ENCODE data around the gene PCDH12. TPM values are rescaled to one million over a fixed set of nuclear protein-coding genes. Genes with fewer than 3 reads are reported as not detected.

The PCDH12 gene
- total RNA-seq, 1 donor from 2014 or later: not detected

DNA sequence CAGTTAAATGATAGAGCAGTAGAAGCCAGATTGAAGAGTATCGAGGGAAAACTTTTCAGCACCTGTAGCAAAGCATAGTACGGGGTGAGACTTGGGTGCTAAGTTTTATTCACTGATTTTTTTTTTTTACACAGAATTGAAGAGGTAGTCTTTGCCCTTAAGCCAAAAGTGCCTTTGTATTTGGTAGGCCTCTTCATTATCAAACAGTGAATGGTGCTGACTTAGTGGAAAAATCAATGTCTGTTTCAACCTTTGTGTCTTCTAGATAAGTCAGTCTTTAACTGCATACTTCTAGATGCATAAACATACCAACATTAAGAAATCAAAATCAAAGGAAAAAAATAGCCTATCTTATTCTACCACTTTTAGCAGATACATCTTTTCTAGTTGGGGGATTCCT lies 24.6 kb upstream of the PCDH12 start:
- no peak for TF ChIP-seq EZH2phosphoT487 (IDR thresholded peaks at IDR 0.05)
- TF ChIP-seq, protein P1, sequence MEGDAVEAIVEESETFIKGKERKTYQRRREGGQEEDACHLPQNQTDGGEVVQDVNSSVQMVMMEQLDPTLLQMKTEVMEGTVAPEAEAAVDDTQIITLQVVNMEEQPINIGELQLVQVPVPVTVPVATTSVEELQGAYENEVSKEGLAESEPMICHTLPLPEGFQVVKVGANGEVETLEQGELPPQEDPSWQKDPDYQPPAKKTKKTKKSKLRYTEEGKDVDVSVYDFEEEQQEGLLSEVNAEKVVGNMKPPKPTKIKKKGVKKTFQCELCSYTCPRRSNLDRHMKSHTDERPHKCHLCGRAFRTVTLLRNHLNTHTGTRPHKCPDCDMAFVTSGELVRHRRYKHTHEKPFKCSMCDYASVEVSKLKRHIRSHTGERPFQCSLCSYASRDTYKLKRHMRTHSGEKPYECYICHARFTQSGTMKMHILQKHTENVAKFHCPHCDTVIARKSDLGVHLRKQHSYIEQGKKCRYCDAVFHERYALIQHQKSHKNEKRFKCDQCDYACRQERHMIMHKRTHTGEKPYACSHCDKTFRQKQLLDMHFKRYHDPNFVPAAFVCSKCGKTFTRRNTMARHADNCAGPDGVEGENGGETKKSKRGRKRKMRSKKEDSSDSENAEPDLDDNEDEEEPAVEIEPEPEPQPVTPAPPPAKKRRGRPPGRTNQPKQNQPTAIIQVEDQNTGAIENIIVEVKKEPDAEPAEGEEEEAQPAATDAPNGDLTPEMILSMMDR (IDR thresholded peaks at IDR 0.05): no peak
- no peak for TF ChIP-seq EZH2 (IDR thresholded peaks at IDR 0.05)
- Histone ChIP-seq H4K20me1 (ENCODE audit: low read depth) (no peaks in the 10 kb centered on the region), H3K27me3 (no peaks in the 10 kb centered on the region), H2AFZ (replicated peaks) (no peak overlapping the region), H3K9me3 (ENCODE audit: low read depth) (no peaks in the 10 kb centered on the region), H3K4me3 (no peak overlapping the region), H3F3A (ENCODE audit: low read depth) (no peaks in the 10 kb centered on the region), H3K4me2 (no peak overlapping the region), H3K36me3 (peaks cover 10% of the 10 kb centered on the region), H3K4me1 (no peaks in the 10 kb centered on the region), H3K27ac (no peak overlapping the region), H3K9ac (no peak overlapping the region), H3K79me2 (ENCODE audit: low read depth) (no peaks in the 10 kb centered on the region)
- Mint-ChIP-seq H3K4me3 (no peak overlapping the region), H3K4me1 (no peaks in the 10 kb centered on the region), H3K9me3 (no peaks in the 10 kb centered on the region), H3K36me3 (peaks cover 24% of the 10 kb centered on the region), H3K27me3 (ENCODE audit: insufficient read depth, low read depth) (no peaks in the 10 kb centered on the region), H3K27ac (no peak overlapping the region)
- no peak for DNase-seq (ENCODE audit: low spot score)

DNA sequence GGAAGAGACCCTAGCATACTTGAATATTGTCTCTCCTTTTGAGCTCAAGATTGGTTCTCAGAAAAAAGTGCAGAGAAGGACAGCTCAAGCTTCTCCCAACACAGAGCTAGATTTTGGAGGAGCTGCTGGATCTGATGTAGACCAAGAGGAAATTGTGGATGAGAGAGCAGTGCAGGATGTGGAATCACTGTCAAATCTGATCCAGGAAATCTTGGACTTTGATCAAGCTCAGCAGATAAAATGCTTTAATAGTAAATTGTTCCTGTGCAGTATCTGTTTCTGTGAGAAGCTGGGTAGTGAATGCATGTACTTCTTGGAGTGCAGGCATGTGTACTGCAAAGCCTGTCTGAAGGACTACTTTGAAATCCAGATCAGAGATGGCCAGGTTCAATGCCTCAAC lies 20.4 kb upstream of the PCDH12 start:
- Histone ChIP-seq H2AFZ (replicated peaks) (no peak overlapping the region), H4K20me1 (ENCODE audit: low read depth) (no peaks in the 10 kb centered on the region), H3K27me3 (no peaks in the 10 kb centered on the region), H3F3A (ENCODE audit: low read depth) (no peaks in the 10 kb centered on the region), H3K4me3 (no peak overlapping the region), H3K4me1 (no peaks in the 10 kb centered on the region), H3K27ac (no peak overlapping the region), H3K79me2 (ENCODE audit: low read depth) (no peaks in the 10 kb centered on the region), H3K4me2 (no peak overlapping the region), H3K36me3 (peaks cover 5% of the 10 kb centered on the region), H3K9me3 (ENCODE audit: low read depth) (no peaks in the 10 kb centered on the region), H3K9ac (no peak overlapping the region)
- Mint-ChIP-seq H3K9me3 (no peaks in the 10 kb centered on the region), H3K27me3 (ENCODE audit: insufficient read depth, low read depth) (no peaks in the 10 kb centered on the region), H3K36me3 (peaks cover 22% of the 10 kb centered on the region), H3K27ac (no peak overlapping the region), H3K4me3 (no peak overlapping the region), H3K4me1 (no peaks in the 10 kb centered on the region)
- no peak for DNase-seq (ENCODE audit: low spot score)
- TF ChIP-seq EZH2 (IDR thresholded peaks at IDR 0.05) (no peak), EZH2phosphoT487 (IDR thresholded peaks at IDR 0.05) (no peak)
- TF ChIP-seq, protein P1 (IDR thresholded peaks at IDR 0.05): no peak

DNA sequence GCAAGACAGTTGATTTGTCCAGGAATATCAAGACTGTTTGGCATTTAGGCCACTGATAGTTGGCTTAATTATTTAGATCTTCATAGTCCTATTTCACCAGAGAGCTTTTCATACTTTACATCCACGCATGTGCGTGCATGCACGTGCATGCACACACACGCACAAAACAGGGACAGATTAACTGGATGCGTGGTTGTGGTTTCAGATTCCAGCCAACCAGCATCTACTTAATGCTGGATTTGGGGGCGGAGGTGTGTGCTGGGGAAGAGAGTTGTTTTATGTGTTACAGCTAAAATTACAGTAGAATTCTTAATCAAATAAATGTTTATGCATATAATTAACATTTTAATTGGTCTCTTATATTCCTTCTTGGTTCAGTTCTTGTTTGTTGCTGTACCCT lies 18.2 kb upstream of the PCDH12 start:
- no peak for TF ChIP-seq EZH2phosphoT487 (IDR thresholded peaks at IDR 0.05)
- TF ChIP-seq, protein P1 (IDR thresholded peaks at IDR 0.05): no peak
- TF ChIP-seq EZH2 (IDR thresholded peaks at IDR 0.05): no peak
- Mint-ChIP-seq H3K27ac (no peak overlapping the region), H3K9me3 (no peaks in the 10 kb centered on the region), H3K4me1 (no peaks in the 10 kb centered on the region), H3K27me3 (ENCODE audit: insufficient read depth, low read depth) (no peaks in the 10 kb centered on the region), H3K36me3 (peaks cover 19% of the 10 kb centered on the region), H3K4me3 (no peak overlapping the region)
- Histone ChIP-seq H3K9me3 (ENCODE audit: low read depth) (no peaks in the 10 kb centered on the region), H3K36me3 (peaks cover 5% of the 10 kb centered on the region), H3K4me3 (no peak overlapping the region), H3K27ac (no peak overlapping the region), H3K4me1 (no peaks in the 10 kb centered on the region), H3F3A (ENCODE audit: low read depth) (no peaks in the 10 kb centered on the region), H3K79me2 (ENCODE audit: low read depth) (peaks cover 2% of the 10 kb centered on the region), H3K27me3 (no peaks in the 10 kb centered on the region), H3K9ac (no peak overlapping the region), H4K20me1 (ENCODE audit: low read depth) (no peaks in the 10 kb centered on the region), H2AFZ (replicated peaks) (no peak overlapping the region), H3K4me2 (no peak overlapping the region)
- DNase-seq (ENCODE audit: low spot score): no peak

All from neural progenitor cell (in vitro differentiated cells).